Putamen (tissue), 1 donor: ENCODE results near the gene UTRN.

ENCODE experiments used
- DNase-seq: peaks from one replicate; pipeline ENCODE4 v3.0.0-alpha.2; 2016; ENCODE audit warnings: low spot score

Gene UTRN

DNA sequence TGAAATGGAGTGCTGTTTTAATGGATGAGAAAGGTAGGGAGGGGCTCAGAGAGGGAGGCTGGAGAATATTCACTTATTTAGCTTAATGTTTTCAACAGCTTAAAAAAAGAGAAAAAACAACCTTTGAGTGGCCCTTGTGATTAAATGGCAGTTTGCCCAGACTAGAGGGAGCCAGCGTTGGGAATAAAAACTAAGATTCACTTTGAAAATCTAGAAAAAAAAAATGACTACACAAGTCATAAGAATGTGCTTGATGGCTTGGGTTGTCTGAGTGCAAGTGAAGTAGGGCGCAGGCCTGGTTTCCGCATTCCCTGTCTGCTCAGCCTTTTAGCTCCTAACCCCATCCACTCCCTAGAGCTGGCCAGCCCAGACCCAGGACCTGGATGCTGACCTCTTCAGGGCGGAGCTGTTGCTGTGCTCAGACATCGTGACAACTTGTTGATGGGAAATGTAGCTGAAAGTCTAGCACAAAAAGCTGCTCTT, 28.9 kb downstream of the UTRN start:
- peak; percentile 27 for DNase-seq

DNA sequence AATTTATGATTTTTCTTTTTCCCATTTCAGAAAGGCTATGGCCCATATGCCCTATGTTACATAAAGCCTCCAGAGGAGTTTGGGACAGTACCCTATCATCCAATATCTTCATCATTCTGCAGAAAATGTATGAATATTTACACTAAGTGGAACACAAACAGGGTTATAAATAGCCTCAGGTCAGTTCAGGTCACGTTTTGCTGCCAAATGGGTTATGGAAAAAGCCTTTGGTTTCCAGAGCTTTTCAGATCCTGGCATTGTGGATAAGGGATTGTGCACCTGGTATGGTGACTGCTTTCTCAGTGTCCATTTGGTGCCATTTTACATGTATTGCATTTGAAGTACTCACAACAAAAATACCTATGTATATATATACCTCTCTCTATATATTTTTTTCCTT, 29.4 kb downstream of the UTRN start:
- no peak for DNase-seq

DNA sequence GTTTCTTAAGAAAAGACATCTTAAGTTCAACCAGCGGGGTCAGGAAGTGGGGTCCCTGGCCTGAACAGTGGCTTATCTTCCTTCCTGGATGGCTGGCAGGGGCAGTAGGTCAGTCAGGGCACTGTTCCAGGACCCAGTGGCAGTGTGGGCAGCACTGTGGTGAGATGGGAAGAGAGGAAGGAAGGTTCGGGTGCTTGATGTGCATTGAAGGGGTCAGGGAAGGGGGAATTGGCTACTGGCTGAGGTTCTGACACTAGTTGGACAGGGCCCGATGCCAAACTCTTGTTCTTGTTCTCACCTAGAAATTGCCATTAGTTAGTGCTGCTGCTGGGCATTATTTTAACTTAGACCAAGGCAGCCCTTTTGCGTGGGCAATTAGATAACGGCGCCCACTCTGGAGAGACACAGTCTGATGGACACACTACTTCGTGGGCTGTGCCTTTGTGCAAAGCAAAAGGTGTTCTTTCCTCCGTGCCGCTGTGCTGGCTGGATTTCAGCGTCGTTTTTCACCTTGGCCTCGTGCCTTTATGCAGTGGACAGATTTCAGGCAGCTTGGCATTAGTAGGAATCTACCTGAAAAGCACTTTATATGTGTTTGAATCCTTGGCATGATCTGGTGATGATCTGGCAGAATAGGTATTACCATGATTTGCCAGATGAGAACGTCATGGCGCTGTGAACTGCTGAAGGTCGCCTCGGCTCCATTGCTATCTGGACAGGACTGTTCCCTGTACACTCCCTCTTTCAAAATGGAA, 30.3 kb downstream of the UTRN start:
- no peak for DNase-seq

DNA sequence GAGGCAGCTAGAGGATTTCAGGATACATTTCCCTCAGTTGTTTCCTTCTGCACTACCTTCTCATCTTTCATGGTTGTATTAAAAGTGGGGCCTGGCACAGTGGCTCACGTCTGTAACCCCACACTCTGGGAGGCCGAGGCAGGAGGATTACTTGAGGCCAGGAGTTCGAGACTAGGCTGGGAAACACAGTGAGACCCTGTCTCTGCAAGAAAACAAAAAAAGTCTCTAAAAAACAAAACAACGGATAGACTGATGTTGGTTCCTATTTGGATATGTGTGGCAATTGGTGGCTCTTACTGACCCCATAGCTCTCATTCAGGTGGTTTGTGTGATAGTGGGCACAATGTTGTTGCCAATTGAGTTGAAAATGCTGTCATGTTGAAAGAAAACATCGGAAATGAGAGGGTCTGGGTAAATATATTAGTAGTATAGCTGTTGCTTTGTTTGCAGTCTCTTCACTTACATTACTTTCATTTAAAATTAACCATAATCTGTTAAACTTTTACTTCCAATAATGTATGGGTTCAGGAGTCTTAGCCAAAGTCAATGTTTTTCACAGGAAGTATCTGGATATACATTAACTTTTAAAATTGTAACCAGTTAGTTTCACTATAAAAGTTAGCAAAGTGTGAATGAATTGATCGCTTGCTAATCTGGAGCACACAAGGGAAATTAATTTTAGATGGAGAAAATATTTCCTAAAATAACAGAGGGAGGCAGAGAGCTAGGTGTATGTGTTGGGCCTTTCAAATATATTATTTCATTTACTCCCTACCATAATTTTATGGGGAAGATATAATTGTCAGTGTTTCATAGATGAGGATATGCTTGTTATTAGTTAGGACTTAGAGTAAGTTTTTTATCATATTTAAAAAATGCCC, 31.1 kb downstream of the UTRN start:
- no peak for DNase-seq

DNA sequence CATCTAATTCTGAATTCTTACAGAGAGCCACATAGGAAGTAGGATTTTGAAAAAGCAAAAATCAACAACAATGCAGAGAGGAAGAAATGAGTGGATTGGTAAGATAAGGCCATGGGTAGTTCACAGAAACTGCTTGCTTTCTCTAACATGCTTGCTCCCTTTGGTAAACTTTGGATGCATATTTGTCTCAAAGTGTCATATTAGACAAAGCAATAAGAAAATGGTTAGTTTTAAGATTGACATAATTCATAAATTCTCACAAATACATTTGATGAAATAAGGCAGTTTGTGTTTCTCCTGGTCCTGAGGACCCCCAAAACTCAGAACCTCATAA, 31.7 kb downstream of the UTRN start:
- no peak for DNase-seq

DNA sequence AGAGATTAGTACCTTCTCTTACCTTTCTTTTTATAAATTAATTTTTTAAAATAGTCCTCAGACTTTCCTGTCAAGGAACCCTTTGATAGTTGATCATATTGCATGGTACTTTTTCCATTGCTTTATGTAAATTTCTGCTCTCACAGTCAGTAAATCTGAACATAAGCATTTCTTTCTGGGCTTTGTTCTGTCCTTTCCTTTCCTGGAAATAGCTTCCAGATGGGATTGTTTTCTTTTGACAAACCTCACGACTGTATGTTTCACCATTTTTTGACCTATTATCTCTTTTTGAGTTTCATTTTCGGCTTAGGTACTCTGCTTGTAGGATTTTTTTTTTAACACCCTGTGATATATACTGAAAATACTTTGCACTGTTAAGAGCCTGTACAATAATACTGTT, 32.6 kb downstream of the UTRN start:
- DNase-seq: no peak

DNA sequence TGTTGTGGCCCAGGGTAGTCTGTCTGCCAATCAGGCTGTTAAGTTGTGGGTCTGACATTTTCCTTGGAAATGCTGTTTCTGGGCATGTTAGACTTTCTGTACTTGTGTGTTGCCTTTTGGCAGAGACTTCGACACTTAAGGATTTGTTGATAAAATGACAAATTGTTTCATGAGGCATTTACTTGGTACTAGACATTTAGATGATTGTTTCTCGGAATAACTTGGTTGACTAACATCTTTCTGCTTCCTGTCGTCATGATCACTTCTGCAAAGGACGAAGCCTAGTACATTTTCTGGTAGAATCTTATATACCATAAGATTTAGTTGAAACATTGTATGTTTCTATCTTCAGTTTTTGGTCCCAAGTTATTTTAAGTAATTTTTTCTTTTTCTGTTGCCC, 34.1 kb downstream of the UTRN start:
- no peak for DNase-seq

DNA sequence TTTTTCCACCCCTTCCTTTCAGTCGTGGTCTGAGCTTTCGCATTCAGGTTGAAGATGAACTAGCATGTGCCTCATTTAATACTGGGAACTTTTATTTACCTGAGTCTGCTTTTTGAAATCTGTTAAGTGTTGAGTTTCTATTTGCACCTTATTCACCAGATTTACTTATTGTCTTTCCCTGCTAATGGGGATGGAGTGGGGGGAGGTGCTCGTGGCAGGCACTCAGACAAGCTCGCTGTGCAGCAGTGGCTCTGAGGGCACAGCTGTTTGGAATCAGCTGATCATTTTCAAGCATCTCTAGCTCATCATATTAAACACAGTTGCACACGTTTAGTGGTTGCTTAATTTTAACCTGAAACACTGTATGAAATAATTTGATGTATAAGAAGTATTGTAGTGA, 35.6 kb downstream of the UTRN start:
- DNase-seq: no peak

DNA sequence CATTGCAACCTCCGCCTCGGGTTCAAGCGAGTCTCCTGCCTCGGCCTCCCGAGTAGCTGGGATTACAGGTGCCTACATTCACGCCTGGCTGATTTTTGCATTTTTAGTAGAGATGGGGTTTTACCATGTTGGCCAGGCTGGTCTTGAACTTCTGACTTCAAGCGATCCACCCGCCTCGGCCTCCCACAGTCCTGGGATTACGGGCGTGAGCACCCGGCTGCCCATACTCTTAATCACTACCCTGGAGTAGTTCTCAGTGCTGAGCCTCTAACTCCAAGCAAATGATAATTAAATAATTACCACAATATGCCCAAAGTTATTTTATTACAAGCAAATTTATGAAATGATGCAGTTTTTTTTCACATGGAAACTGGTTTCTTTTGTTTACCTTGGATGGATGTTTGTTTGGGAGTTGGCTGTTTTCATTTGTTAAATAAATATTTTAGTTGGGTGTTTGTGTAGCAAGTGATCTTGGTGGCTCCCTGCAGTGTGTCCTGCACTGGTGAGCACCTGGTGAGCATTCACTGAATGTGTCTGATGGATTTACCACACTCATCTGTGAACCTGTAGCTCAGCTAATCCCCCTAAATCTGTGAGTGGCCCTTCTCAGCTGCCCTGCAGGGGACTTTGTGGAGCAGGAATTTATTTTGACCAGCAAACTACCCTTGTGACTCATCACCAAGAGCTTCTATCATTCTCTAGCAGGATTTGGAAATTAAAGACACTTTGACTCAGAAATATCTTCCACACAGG, 36.9 kb downstream of the UTRN start:
- no peak for DNase-seq

DNA sequence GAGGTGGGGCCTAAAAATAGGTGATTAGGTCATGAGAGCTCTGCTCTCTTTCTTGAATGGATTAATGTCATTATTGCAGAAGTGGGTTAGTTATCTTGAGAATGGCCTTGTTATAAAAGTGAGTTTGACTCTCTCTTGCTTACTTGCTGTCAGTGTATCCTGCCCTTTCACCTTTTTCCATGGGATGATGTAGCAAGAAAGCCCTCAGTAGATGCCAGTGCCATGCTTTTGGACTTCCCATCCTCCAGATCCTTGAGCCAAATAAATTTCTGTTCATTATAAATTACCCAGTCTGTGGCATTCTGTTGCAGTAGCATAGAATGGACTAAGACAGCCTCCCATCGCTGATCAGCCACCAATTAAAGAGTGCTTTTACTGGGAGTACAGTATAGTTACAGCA, 40.1 kb downstream of the UTRN start:
- no peak for DNase-seq

DNA sequence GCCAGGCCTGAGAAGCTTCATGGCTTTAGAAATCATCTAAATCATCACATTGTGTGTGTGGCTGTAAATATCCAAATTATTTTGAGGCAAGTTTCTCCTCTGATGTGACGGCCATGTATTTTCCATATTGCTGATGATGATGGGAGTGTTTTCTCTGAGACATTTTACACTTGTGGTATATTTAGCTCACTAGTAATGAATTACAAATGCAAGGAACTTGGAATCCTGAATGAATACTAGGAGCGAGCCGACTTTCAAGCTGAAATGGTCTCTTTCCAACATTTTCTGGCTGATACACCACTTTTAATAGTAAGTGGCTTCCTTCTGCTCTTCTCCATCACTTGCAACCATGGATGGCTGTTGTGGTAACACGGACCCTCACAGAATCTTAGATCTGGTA, 41.3 kb downstream of the UTRN start:
- DNase-seq: no peak

DNA sequence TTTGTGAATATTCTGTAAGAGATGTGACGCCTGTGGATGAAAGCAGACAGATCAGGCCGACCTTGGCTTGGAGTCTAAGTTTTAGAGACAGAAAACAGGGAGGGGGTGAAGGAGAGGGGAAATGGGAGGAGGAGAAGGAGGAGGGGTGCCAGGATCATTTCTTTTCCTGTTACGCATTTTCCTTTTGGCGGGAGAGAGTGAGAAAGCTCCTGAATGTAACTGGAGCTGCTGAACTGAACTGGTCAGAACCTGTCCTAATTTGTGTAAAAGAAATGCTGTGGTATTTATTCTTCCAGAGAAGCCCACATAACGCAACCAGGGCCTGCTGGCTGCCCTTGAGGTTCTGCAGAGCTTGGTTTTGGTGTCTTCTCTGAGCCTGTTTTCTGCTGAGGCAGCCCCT, 41.9 kb downstream of the UTRN start:
- DNase-seq: no peak

DNA sequence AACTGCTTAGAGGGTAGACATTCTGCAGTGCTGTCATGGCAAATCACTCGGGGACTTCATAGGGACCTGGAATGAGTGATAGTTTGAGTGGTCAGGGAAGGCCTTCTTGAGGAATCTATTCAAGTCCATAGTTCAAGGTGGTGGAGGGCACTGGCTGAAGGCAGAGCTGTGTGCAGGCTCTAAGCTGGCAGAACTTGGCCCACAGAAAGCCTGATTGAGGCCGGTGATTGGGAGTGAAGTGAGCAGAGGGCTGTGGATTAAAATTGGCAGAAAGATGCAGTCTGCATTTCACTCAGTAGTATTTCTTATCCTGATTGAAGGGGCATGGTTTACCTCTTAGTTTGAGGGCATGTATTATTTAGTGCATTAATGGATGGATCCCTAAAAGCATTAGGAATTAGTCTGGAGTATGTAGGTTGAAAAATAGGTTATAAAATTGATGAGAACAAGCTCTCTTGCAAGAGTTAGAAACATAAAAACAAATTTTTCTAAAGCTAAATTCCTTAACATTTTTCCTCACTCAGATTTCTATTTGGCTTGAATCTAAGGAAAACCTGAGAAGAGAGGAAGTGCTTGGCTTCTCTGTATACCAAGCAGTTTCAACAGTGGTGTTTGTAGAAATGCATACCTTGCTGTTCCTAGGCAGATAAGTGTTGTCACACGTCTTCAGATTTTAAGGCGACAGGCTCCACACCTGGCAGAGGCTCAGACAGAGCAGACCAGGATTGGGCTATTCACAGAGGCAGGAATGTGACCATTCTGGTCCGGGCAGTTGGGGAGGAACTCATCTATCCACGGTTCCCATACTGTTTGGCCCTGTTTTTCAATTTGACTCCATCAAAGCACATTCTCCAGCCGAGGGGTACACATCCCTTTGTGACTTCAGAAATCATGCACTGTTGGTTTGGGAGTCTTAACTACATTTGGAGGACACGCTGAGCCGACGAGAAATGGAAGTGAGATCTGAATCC, 45.2 kb downstream of the UTRN start:
- no peak for DNase-seq

DNA sequence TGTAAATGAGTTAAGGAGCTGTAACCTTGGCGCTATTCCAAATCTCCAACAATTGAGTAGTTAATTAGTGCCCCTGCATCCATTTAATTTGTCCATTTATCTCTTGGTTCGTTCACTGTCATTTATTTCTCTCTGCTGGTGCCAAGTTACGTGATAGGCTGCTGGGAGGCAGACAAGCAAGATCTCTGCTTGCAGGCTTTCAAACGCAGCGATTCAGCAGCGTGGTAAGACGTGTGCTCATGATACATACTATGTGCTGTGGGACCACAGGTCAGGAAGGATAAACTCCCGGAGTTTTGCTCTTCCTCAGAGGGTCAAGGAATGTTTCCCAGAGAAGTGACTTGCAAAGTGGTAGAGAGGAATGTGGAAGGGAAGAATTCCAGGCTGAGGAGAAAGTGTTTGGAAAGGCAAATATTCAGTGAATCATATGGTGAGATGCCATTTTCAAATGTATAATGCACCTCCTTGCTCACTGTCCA, 46.4 kb downstream of the UTRN start:
- DNase-seq: no peak

DNA sequence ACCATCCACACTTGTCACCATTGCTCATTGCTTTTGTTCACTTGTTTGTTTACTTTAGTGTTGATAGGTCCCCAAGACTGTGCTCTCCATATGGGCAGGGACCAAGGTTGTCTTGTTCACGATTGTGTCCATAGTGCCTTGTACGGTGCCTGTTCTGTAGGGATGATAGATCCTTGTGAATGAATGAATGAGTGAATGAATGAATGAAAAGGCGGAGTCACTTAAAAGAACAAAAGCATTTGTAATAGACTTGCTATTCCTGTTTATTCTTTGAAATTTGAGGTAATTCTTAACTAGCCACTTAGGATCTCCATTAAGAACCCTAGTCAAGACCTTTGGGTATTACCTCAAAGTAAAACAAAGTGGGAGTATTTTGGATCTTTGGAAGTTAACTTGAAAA, 47.0 kb downstream of the UTRN start:
- DNase-seq: no peak

DNA sequence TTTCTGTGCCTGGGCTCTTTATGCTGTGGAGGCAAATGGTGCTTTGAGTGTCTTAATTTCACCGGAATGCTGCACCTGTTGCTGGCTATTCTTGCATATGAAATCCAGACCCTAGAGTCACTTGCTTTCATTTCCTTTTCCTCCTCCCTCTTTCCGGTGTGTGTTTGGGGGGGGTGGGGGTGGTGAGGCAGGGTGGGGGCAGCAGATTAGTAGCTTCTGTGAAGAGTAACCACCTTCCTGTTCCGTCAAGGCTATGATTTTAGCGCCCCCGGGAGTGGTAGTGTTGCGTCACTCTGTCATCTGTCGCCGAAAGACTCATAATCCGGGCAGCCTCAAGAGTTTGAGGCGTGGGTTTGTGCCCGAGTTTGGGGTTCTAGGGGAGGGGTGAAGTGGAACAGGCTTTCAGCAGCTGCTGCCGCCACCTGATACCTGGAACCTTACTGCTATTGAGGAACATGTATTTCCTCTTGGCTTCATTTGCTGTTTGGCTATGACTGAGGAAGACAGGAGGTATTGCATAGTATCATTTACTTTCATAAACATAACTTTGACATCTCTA, 49.1 kb downstream of the UTRN start:
- DNase-seq: no peak
